Esophagus squamous epithelium (tissue), 5 donors: ENCODE measurements around the gene LIN28B. TPM values are rescaled to one million over a fixed set of nuclear protein-coding genes. Genes with fewer than 3 reads are reported as not detected.
"Not testable (repeated sequence)": the region's sequence is repeated elsewhere in the genome, so short reads cannot be mapped to it uniquely, and the experiment has no call there.

Experiments used
- DNase-seq: peaks from one replicate; lab custom pipeline; 2025; lab: John Stamatoyannopoulos, UW
- H3K27ac ChIP-seq, 4 donors: fragments of 200-600 bp; sonication (generic); one replicate each; pipeline ENCODE4 v1.5.1; 2016 to 2019; ENCODE audit warnings: mild to moderate bottlenecking in 1 of 4
- H3K27me3 ChIP-seq, 4 donors: fragments of 200-600 bp; sonication (generic); 1 replicate in 3 of 4; 2 replicates in 1 of 4; pipeline versions ENCODE4 v1.5.1 to v1.6.0; 2017 to 2021; ENCODE audit warnings: antibody characterized with exemption in 1 of 4
- H3K36me3 ChIP-seq, 3 donors: fragments of 200-600 bp; sonication (generic); one replicate each; pipeline ENCODE4 v1.5.1; 2016 to 2019
- H3K4me1 ChIP-seq, 3 donors: fragments of 200-600 bp; sonication (generic); one replicate each; pipeline ENCODE4 v1.5.1; 2017 to 2019
- H3K4me3 ChIP-seq, 4 donors: fragments of 200-600 bp; sonication (generic); 1 replicate in 3 of 4; 2 replicates in 1 of 4; pipeline ENCODE4 v1.5.1; 2016 to 2019; ENCODE audit warnings: mild to moderate bottlenecking in 2 of 4, moderate library complexity in 1 of 4
- H3K9me3 ChIP-seq, 3 donors: fragments of 200-600 bp; sonication (generic); one replicate each; pipeline ENCODE4 v1.5.1; 2016 to 2019
- CTCF ChIP-seq, 6 experiments: fragments of 450-650 bp in 4 of 6; fragments of 200-600 bp in 2 of 6; sonication (generic) in 2 of 6; IDR thresholded peaks; one replicate each; pipeline ENCODE4 v1.5.1; 2016 to 2019; ENCODE audit warnings: antibody characterized with exemption in 6 of 6, mild to moderate bottlenecking in 4 of 6, moderate library complexity in 4 of 6
- POLR2A ChIP-seq, 4 donors: fragments of 450-650 bp; IDR thresholded peaks; one replicate each; pipeline ENCODE4 v1.6.1; 2017; ENCODE audit warnings: antibody characterized with exemption in 4 of 4, mild to moderate bottlenecking in 4 of 4, moderate library complexity in 3 of 4
- WGBS, 2 donors: methylation state at CpG; one replicate each; pipeline ENCODE4 v1.1.5; 2018; 5-methylcytosine and 5-hydroxymethylcytosine counted together
- intact Hi-C: fragments of 100-400 bp; cut with DNase I; formaldehyde crosslinking; loops from one replicate; pipeline ENCODE4 v1.15.0; 2022
- total RNA-seq, 4 donors: library from RNA; depleted of rRNA; stranded (reverse); fragments of >200 nt; gene quantifications; one replicate each; pipeline ENCODE4 v1.1.0, GENCODE V29; 2016
- donor health status: DM: yes; HTN: yes; CAD: no.

LIN28B gene
- total RNA-seq, 4 donors from 2014 or later, result not detected

- peaks cover 0 to 10% (median 0%) of the 10 kb centered on the region in 3 donors for H3K4me1 ChIP-seq
- no peak for TF ChIP-seq POLR2A (IDR thresholded peaks at IDR 0.05)
- no peak for TF ChIP-seq CTCF (IDR thresholded peaks at IDR 0.05)
- WGBS, 2 donors, result 15 to 18% methylated on average over 25 to 27 of the region's 33 CpGs
- no peaks in the 10 kb centered on the region for H3K36me3 ChIP-seq
- intact Hi-C loops, result no loop called here
- peaks cover 0 to 100% (median 46%) of the 10 kb centered on the region in 4 donors for H3K27me3 ChIP-seq
- peaks cover 0 to 4% (median 0%) of the 10 kb centered on the region in 3 donors for H3K9me3 ChIP-seq
- H3K4me3 ChIP-seq, result no peak overlapping the region
- no peak overlapping the region for H3K27ac ChIP-seq
- no peak for DNase-seq
Measured at GRCh38 chr6:104952911-104953399, 4.0 kb upstream of the LIN28B start.

GRCh38 chr6:104953400-104954189 lies 3.3 kb upstream of the LIN28B start:
- peaks cover 0 to 100% (median 49%) of the 10 kb centered on the region in 4 donors for H3K27me3 ChIP-seq
- H3K27ac ChIP-seq, H3K9me3 ChIP-seq, H3K4me3 ChIP-seq, DNase-seq, H3K4me1 ChIP-seq, intact Hi-C loops, H3K36me3 ChIP-seq: not testable (repeated sequence)
- 15% methylated on average over 20 to 22 of the region's 22 CpGs for WGBS, 2 donors

- 30 to 35% methylated on average over 4 of the region's 4 CpGs for WGBS, 2 donors
- H3K27ac ChIP-seq, result no peak overlapping the region
- H3K4me3 ChIP-seq, result no peak overlapping the region
- no peak for DNase-seq
- peaks cover 0 to 100% (median 52%) of the 10 kb centered on the region in 4 donors for H3K27me3 ChIP-seq
- peaks cover 0 to 10% (median 0%) of the 10 kb centered on the region in 3 donors for H3K4me1 ChIP-seq
- peaks cover 0 to 4% (median 0%) of the 10 kb centered on the region in 3 donors for H3K9me3 ChIP-seq
- TF ChIP-seq POLR2A (IDR thresholded peaks at IDR 0.05) (no peak), CTCF (IDR thresholded peaks at IDR 0.05) (no peak)
- intact Hi-C loops, result no loop called here
- H3K36me3 ChIP-seq, result no peaks in the 10 kb centered on the region
Measured at GRCh38 chr6:104954190-104954797, 2.6 kb upstream of the LIN28B start.

GRCh38 chr6:104955491-104955890 lies 1.4 kb upstream of the LIN28B start:
- no peak overlapping the region for H3K4me3 ChIP-seq
- peaks cover 0 to 4% (median 0%) of the 10 kb centered on the region in 3 donors for H3K9me3 ChIP-seq
- 7 to 14% methylated on average over 5 of the region's 5 CpGs for WGBS, 2 donors
- intact Hi-C loops, result no loop called here
- H3K27ac ChIP-seq, result no peak overlapping the region
- H3K27me3 ChIP-seq, result peaks cover 0 to 100% (median 52%) of the 10 kb centered on the region in 4 donors
- TF ChIP-seq POLR2A (IDR thresholded peaks at IDR 0.05) (no peak), CTCF (IDR thresholded peaks at IDR 0.05) (no peak)
- peaks cover 0 to 10% (median 0%) of the 10 kb centered on the region in 3 donors for H3K4me1 ChIP-seq
- no peaks in the 10 kb centered on the region for H3K36me3 ChIP-seq
- no peak for DNase-seq

- Histone ChIP-seq H3K9me3 (peaks cover 0 to 4% (median 0%) of the 10 kb centered on the region in 3 donors), H3K27ac (no peak overlapping the region), H3K4me1 (peaks cover 0 to 10% (median 0%) of the 10 kb centered on the region in 3 donors), H3K36me3 (no peaks in the 10 kb centered on the region), H3K4me3 (no peak overlapping the region), H3K27me3 (peaks cover 0 to 97% (median 53%) of the 10 kb centered on the region in 4 donors)
- 10 to 15% methylated on average over 16 of the region's 16 CpGs for WGBS, 2 donors
- intact Hi-C loops, result no loop called here
- DNase-seq, result no peak
- TF ChIP-seq CTCF (IDR thresholded peaks at IDR 0.05) (no peak), POLR2A (IDR thresholded peaks at IDR 0.05) (no peak)
Measured at GRCh38 chr6:104955927-104956730, 778 bp upstream of the LIN28B start.
